Lower lobe of right lung (tissue), 2 donors: Measurements from ENCODE around the gene ZNF827. TPM values are rescaled to one million over a fixed set of nuclear protein-coding genes. Genes with fewer than 3 reads are reported as not detected.
A peak's percentile ranks its signal among the peaks of the same experiment; 100 is the strongest.

ENCODE experiments used
- ATAC-seq, 2 donors: fragments of 200-7000 bp; cut with Tn5 transposase; one replicate each; pipeline ENCODE4 v1.9.1; 2020 to 2022; ENCODE audit warnings: mild to moderate bottlenecking in 2 of 2, moderate library complexity in 2 of 2
- DNase-seq: peaks from one replicate; pipeline ENCODE4 v3.0.0-alpha.2; 2020
- H3K27ac ChIP-seq: fragments of 200-600 bp; one replicate; pipeline ENCODE4 v1.8.0; 2022
- H3K27me3 ChIP-seq: fragments of 200-600 bp; one replicate; pipeline ENCODE4 v1.8.0; 2022; ENCODE audit warnings: low read depth
- H3K36me3 ChIP-seq: fragments of 200-600 bp; one replicate; pipeline ENCODE4 v1.8.0; 2022; ENCODE audit warnings: mild to moderate bottlenecking
- H3K4me1 ChIP-seq: fragments of 200-600 bp; one replicate; pipeline ENCODE4 v1.8.0; 2022
- H3K4me3 ChIP-seq: fragments of 200-600 bp; one replicate; pipeline ENCODE4 v1.8.0; 2022; ENCODE audit warnings: mild to moderate bottlenecking
- H3K9me3 ChIP-seq: fragments of 200-600 bp; one replicate; pipeline ENCODE4 v1.8.0; 2022
- CTCF ChIP-seq: fragments of 200-600 bp; IDR thresholded peaks from one replicate; pipeline ENCODE4 v1.8.0; 2022; ENCODE audit warnings: antibody characterized with exemption, mild to moderate bottlenecking
- intact Hi-C: fragments of 100-400 bp; cut with DNase I; formaldehyde crosslinking; loops from one replicate; pipeline ENCODE4 v1.11.0; 2022
- total RNA-seq: library from RNA; stranded (reverse); fragmentation: NEBNext Ultra II Directional; extraction: Animal tissue kit (Norgen Biotek cat#: 25700); gene quantifications from one replicate; pipeline ENCODE4 v1.2.1, GENCODE V29; 2021
- donor health status: DM: no; HTN: yes; CAD: no; lungs with severe emphysema.

The ZNF827 gene
- total RNA-seq, 1 donor from 2014 or later: 11.3 TPM

DNA sequence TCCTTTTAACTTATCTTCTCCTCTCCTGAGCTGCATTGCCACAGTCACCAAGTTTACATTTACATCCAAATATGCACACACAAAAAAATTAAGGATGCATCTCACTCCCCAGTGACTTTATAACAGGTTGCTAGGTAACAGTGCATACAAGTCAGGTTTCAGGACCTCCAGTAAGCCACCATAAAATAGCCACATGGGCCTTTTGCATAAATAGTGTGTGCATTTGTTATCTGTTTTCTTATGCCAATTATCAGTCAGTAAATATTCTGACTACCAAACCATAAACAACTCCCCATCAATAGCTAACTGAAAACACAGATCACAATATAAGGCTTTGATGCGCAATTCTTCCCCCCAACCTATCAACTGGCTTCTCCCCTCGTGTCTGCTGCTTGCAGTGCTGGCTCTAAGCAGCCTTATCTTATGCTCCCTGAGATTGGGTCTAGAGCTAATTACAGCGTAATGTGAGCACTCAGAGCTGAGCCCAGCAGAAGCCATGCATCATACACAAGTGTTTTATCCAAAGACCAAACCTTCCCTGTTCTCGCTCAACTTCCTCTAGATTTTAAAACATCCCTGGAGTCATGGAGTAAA, 55.4 kb downstream of the ZNF827 start:
- no peak overlapping the region for H3K4me3 ChIP-seq
- H3K27me3 ChIP-seq: no peaks in the 10 kb centered on the region
- no peaks in the 10 kb centered on the region for H3K9me3 ChIP-seq
- no peak for DNase-seq
- H3K4me1 ChIP-seq: peaks cover 23% of the 10 kb centered on the region
- no peak overlapping the region for H3K27ac ChIP-seq
- no peak for TF ChIP-seq CTCF
- H3K36me3 ChIP-seq: peaks cover 4% of the 10 kb centered on the region
- ATAC-seq: no peak
- intact Hi-C loops: no loop called here

GRCh38 chr4:145882604-145883003, 56.0 kb downstream of the ZNF827 start:
- TF ChIP-seq CTCF: no peak
- no peak for ATAC-seq

DNA sequence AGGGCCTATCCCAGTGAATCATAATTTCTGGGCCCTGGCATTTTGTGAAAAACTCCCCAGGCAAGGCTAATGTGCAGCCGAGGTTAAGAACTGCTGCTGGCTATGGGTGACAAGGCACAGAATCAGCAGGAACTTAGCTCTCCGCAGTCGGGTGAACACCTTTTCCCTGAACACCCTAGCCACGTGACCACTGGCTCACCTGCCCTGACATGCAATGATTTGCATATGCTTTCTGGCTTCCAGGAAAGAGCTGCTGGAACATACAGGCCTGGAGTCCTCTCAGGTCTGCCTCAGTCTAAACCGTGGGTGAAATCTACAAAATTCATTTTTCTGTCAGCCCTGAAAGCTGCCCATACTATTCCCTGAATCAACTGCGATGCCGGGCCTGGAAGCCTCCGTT, 56.6 kb downstream of the ZNF827 start:
- H3K27ac ChIP-seq: no peak overlapping the region
- peaks cover 23% of the 10 kb centered on the region for H3K4me1 ChIP-seq
- ATAC-seq: peak; percentile 83 to 92
- DNase-seq: peak; percentile 63
- peaks cover 4% of the 10 kb centered on the region for H3K36me3 ChIP-seq
- H3K4me3 ChIP-seq: no peak overlapping the region
- H3K27me3 ChIP-seq: no peaks in the 10 kb centered on the region
- TF ChIP-seq CTCF: no peak
- intact Hi-C loops: no loop called here
- H3K9me3 ChIP-seq: no peaks in the 10 kb centered on the region

More at GRCh38 chr4:145882604-145883003, 56.0 kb downstream of the ZNF827 start:
- no peak overlapping the region for H3K27ac ChIP-seq
- no peaks in the 10 kb centered on the region for H3K27me3 ChIP-seq
- no peaks in the 10 kb centered on the region for H3K9me3 ChIP-seq
- no peak for DNase-seq
- intact Hi-C loops: no loop called here
- H3K4me3 ChIP-seq: no peak overlapping the region
- H3K36me3 ChIP-seq: peaks cover 4% of the 10 kb centered on the region
- peaks cover 23% of the 10 kb centered on the region for H3K4me1 ChIP-seq

GRCh38 chr4:145881576-145881975, 57.0 kb downstream of the ZNF827 start:
- intact Hi-C loops: no loop called here
- no peaks in the 10 kb centered on the region for H3K27me3 ChIP-seq
- H3K36me3 ChIP-seq: peaks cover 4% of the 10 kb centered on the region
- H3K9me3 ChIP-seq: no peaks in the 10 kb centered on the region
- ATAC-seq (no peak), DNase-seq (no peak)
- no peak overlapping the region for H3K4me3 ChIP-seq
- peaks cover 23% of the 10 kb centered on the region for H3K4me1 ChIP-seq
- no peak overlapping the region for H3K27ac ChIP-seq
- no peak for TF ChIP-seq CTCF

- ATAC-seq: no peak
- peaks cover 23% of the 10 kb centered on the region for H3K4me1 ChIP-seq
- no peak for DNase-seq
- H3K9me3 ChIP-seq: no peaks in the 10 kb centered on the region
- intact Hi-C loops: no loop called here
- H3K27ac ChIP-seq: no peak overlapping the region
- H3K36me3 ChIP-seq: peaks cover under 1% of the 10 kb centered on the region
- TF ChIP-seq CTCF: no peak
- H3K27me3 ChIP-seq: no peaks in the 10 kb centered on the region
- no peak overlapping the region for H3K4me3 ChIP-seq
These were observed 58.2 kb downstream of the ZNF827 start for GRCh38 chr4:145880355-145880960.
